OCI-LY1 (cell line): ENCODE data around the gene SPATA31D3.
"Not testable (repeated sequence)": the region's sequence is repeated elsewhere in the genome, so short reads cannot be mapped to it uniquely, and the experiment has no call there.

ENCODE experiments used
- H2AFZ ChIP-seq: fragments of 200-600 bp; sonication (generic), shearing (Covaris generic); 2 replicates; pipeline ENCODE4 v1.6.0; 2014; ENCODE audit warnings: antibody characterized with exemption, mild to moderate bottlenecking, low read length
- H3F3A ChIP-seq: fragments of 200-600 bp; sonication (generic), shearing (Covaris generic); 2 replicates; pipeline ENCODE4 v1.6.0; 2014; ENCODE audit warnings: mild to moderate bottlenecking, antibody characterized with exemption, low read length, moderate library complexity; ENCODE audit not compliant: insufficient read depth
- H3K27ac ChIP-seq: fragments of 200-600 bp; sonication (generic); 2 replicates; pipeline ENCODE4 v1.5.1; 2014; ENCODE audit warnings: low read length, mixed run types, mild to moderate bottlenecking, low read depth; ENCODE audit not compliant: poor library complexity, severe bottlenecking
- H3K27me3 ChIP-seq: fragments of 200-600 bp; sonication (generic); 2 replicates; pipeline ENCODE4 v1.6.0; 2014; ENCODE audit warnings: antibody characterized with exemption, mild to moderate bottlenecking, low read length, moderate library complexity; ENCODE audit not compliant: insufficient read depth
- H3K36me3 ChIP-seq: fragments of 200-600 bp; sonication (generic); 2 replicates; pipeline ENCODE4 v1.6.1; 2014; ENCODE audit warnings: mild to moderate bottlenecking, antibody characterized with exemption, low read length, moderate library complexity, mixed read lengths; ENCODE audit not compliant: insufficient read depth
- H3K4me1 ChIP-seq: fragments of 200-600 bp; sonication (generic); 2 replicates; pipeline ENCODE4 v1.5.1; 2014; ENCODE audit warnings: mild to moderate bottlenecking, low read length, moderate library complexity; ENCODE audit not compliant: insufficient read depth, severe bottlenecking
- H3K4me2 ChIP-seq: fragments of 200-600 bp; sonication (generic), shearing (Covaris generic); 2 replicates; pipeline ENCODE4 v1.6.1; 2014; ENCODE audit warnings: low read length
- H3K4me3 ChIP-seq: fragments of 200-600 bp; sonication (generic); 2 replicates; pipeline ENCODE4 v1.5.1; 2014; ENCODE audit warnings: low read length, low read depth, mild to moderate bottlenecking, mixed read lengths; ENCODE audit not compliant: poor library complexity, severe bottlenecking
- H3K79me2 ChIP-seq: fragments of 200-600 bp; shearing (Covaris generic); 2 replicates; pipeline ENCODE4 v1.6.1; 2016; ENCODE audit warnings: mixed run types, low read length, mixed read lengths; ENCODE audit not compliant: insufficient read depth
- H3K9ac ChIP-seq: fragments of 200-600 bp; sonication (generic), shearing (Covaris generic); 2 replicates; pipeline ENCODE4 v1.6.1; 2014; ENCODE audit warnings: mild to moderate bottlenecking, low read length, mixed read lengths
- H3K9me2 ChIP-seq: fragments of 200-600 bp; sonication (generic), shearing (Covaris generic); 2 replicates; pipeline ENCODE4 v1.6.1; 2014; ENCODE audit warnings: low read depth, mild to moderate bottlenecking, low read length, mixed read lengths
- H3K9me3 ChIP-seq: fragments of 200-600 bp; shearing (Covaris generic); 2 replicates; pipeline ENCODE4 v1.6.1; 2014; ENCODE audit warnings: low read length, mixed read lengths
- H4K20me1 ChIP-seq: fragments of 200-600 bp; sonication (generic), shearing (Covaris generic); 2 replicates; pipeline ENCODE4 v1.6.0; 2016; ENCODE audit warnings: mild to moderate bottlenecking, low read length; ENCODE audit not compliant: insufficient read depth
- EZH2 ChIP-seq: fragments of 200-600 bp; sonication (generic), shearing (Covaris generic); IDR thresholded peaks from 2 replicates; pipeline ENCODE4 v1.8.0; 2017; ENCODE audit warnings: borderline replicate concordance, mixed run types, mild to moderate bottlenecking, antibody characterized with exemption, low read length, moderate library complexity, mixed read lengths
- TF ChIP-seq, protein P1 (sequence below): fragments of 200-600 bp; sonication (generic), shearing (Covaris generic); IDR thresholded peaks from 2 replicates; pipeline ENCODE4 v1.5.1; 2017; ENCODE audit warnings: mild to moderate bottlenecking, antibody characterized with exemption, low read length, moderate library complexity, mixed read lengths

The SPATA31D3 gene

GRCh38 chr9:81984928-81985327 lies 41.6 kb downstream of the SPATA31D3 start:
- Histone ChIP-seq H3K4me1 (peaks cover 19% of the 10 kb centered on the region), H3K4me2 (no peak overlapping the region), H3K9me3 (no peaks in the 10 kb centered on the region), H3K4me3 (no peak overlapping the region), H4K20me1 (no peaks in the 10 kb centered on the region), H3K27me3 (no peaks in the 10 kb centered on the region; the same call in 1 of the 2 replicates), H3K9me2 (no peaks in the 10 kb centered on the region), H3F3A (no peaks in the 10 kb centered on the region), H3K79me2 (no peaks in the 10 kb centered on the region), H3K27ac (no peak overlapping the region), H3K36me3 (no peaks in the 10 kb centered on the region), H2AFZ (no peak overlapping the region), H3K9ac (no peak overlapping the region)
- TF ChIP-seq, protein P1, sequence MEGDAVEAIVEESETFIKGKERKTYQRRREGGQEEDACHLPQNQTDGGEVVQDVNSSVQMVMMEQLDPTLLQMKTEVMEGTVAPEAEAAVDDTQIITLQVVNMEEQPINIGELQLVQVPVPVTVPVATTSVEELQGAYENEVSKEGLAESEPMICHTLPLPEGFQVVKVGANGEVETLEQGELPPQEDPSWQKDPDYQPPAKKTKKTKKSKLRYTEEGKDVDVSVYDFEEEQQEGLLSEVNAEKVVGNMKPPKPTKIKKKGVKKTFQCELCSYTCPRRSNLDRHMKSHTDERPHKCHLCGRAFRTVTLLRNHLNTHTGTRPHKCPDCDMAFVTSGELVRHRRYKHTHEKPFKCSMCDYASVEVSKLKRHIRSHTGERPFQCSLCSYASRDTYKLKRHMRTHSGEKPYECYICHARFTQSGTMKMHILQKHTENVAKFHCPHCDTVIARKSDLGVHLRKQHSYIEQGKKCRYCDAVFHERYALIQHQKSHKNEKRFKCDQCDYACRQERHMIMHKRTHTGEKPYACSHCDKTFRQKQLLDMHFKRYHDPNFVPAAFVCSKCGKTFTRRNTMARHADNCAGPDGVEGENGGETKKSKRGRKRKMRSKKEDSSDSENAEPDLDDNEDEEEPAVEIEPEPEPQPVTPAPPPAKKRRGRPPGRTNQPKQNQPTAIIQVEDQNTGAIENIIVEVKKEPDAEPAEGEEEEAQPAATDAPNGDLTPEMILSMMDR = no peak
- TF ChIP-seq EZH2 = no peak

- Histone ChIP-seq H3K79me2 (no peaks in the 10 kb centered on the region), H3K27ac (no peak overlapping the region), H2AFZ (no peak overlapping the region), H3K4me1 (peaks cover 15% of the 10 kb centered on the region), H3K27me3 (peaks cover 3% of the 10 kb centered on the region; the same call in 1 of the 2 replicates), H3K36me3 (no peaks in the 10 kb centered on the region), H3K4me2 (no peak overlapping the region), H4K20me1 (no peaks in the 10 kb centered on the region), H3F3A (no peaks in the 10 kb centered on the region), H3K9me3 (no peaks in the 10 kb centered on the region), H3K4me3 (no peak overlapping the region), H3K9ac (no peak overlapping the region), H3K9me2 (no peaks in the 10 kb centered on the region)
- TF ChIP-seq, protein P1 = no peak
- TF ChIP-seq EZH2 = no peak
Measured at GRCh38 chr9:81986051-81986450, 42.8 kb downstream of the SPATA31D3 start.

GRCh38 chr9:81988472-81988871 lies 45.2 kb downstream of the SPATA31D3 start, which contains the start of gene SPATA31D1:
SPATA31D1 (plus strand) TSS chr9:81988772; CDS start chr9:81988819, 47 bp downstream.
- H3K79me2 ChIP-seq, H3K4me1 ChIP-seq, H3K9me2 ChIP-seq, H3K27me3 ChIP-seq, H2AFZ ChIP-seq, H3K9me3 ChIP-seq, H3K27ac ChIP-seq, H3K4me2 ChIP-seq, H3F3A ChIP-seq, H3K4me3 ChIP-seq, H4K20me1 ChIP-seq, H3K9ac ChIP-seq, H3K36me3 ChIP-seq: not testable (repeated sequence)

DNA sequence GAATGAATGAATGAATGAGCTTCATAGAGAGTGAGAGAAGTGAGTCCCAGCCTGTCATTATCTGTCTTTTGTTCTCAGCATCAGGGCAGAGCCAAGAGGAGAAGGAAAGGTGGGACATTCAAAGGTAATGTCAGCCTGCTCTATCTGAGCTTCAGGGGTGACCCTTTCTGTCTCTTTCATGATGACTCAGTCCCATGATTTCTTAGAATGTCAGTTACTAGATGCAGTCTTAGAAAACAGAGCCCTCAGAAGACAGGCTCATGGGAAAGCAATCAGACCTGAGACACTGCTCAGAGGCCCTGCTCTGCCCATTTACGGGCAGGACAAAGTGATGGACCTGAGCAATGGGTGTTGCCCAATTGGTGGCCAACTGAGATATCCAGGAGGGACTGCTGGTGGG lies 46.4 kb downstream of the SPATA31D3 start:
- H3K27me3 ChIP-seq = peaks cover 7% of the 10 kb centered on the region; the same call in 1 of the 2 replicates
- H3K27ac ChIP-seq = no peak overlapping the region
- H3K79me2 ChIP-seq = no peaks in the 10 kb centered on the region
- H3K4me3 ChIP-seq = no peak overlapping the region
- TF ChIP-seq EZH2 = no peak
- TF ChIP-seq, protein P1 = no peak
- no peaks in the 10 kb centered on the region for H3K9me3 ChIP-seq
- H3K36me3 ChIP-seq = no peaks in the 10 kb centered on the region
- no peaks in the 10 kb centered on the region for H4K20me1 ChIP-seq
- H2AFZ ChIP-seq = no peak overlapping the region
- H3K4me1 ChIP-seq = no peaks in the 10 kb centered on the region
- no peaks in the 10 kb centered on the region for H3K9me2 ChIP-seq
- H3F3A ChIP-seq = no peaks in the 10 kb centered on the region
- H3K9ac ChIP-seq = no peak overlapping the region
- no peak overlapping the region for H3K4me2 ChIP-seq
